HG03439 (cell line): ENCODE results near the gene UNC13A.

Experiments used
- ATAC-seq: cut with Tn5 transposase; IDR thresholded peaks from one replicate; pipeline ENCODE4 v1.9.1; 2021; ENCODE audit warnings: mild to moderate bottlenecking, moderate library complexity; ENCODE audit not compliant: unreplicated experiment

UNC13A gene

DNA sequence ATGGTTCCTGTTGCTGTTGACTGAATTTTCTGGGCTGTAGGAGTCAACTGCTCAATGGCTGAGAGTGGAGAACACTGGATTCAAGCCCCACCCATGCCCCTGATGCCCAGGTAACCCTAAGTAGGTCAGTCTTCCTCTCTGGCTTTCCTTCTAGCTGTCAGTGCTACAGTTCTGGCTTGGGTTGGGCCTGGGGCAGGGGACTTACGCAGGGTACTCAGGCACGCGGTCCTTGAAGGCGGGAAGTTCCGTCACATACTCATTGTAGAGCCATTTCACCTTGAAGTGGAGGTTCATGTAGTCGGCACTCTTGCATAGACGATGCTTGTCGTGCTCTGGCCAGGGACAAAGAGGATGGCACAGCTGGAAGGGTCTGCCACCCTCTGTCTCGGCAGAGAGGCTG is 55.6 kb downstream of the UNC13A start:
- no peak for ATAC-seq

DNA sequence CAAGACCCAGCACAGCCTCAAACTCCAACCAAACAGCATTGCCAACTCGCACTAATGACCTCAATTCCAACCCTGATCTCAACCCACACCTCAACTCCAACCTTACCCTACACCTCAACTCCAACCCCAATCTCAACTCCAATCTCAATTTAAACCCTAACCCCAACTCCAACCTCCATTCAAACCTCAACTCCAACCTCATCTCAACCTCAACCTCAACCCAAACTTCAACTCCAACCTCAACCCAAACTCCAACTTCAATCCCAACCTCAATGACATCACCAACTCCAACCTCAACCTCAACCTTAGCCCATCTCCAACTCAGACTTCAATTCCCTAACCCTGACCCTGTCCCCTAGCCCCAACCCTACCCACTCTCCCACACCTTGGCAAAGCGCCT is 58.4 kb downstream of the UNC13A start:
- no peak for ATAC-seq

DNA sequence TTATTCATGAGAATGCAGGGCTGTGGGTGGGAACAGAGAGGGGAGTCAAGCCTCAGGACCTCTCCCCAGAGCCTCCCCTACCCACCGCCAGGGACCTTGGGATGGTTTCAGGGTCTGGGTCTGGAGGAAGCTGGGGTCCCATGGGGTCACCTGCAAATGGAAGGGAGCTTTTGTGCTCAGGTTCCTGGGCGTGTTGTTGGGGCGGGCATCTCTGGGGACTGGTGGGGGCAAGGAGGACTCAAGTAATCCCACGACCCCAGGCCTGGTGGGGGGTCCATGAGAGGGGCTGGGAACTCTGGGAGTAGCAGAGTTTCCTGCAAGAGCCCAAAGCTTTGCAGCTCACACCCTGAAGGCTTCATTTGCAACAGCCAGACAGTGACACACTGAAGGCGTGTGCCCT is 60.2 kb downstream of the UNC13A start:
- ATAC-seq = no peak

DNA sequence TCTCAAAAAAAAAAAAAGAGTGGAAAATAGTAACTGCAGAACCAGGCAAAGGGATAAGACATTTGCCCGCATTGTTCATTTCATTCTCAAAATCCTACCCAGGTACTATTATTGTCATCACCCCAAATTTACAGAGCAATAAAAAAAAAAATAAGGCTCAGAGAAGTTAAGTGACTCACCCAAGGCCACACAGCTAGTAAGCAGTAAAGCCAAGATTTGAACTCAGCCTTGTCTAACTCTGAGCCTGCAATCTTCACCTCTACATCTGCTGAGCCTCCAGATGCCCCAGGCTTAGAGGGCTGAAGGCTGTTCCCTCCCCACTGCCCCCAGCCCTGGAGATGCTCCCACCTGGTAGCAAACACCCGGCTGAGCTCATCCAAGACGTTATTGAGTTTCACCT is 61.0 kb downstream of the UNC13A start:
- ATAC-seq = no peak

DNA sequence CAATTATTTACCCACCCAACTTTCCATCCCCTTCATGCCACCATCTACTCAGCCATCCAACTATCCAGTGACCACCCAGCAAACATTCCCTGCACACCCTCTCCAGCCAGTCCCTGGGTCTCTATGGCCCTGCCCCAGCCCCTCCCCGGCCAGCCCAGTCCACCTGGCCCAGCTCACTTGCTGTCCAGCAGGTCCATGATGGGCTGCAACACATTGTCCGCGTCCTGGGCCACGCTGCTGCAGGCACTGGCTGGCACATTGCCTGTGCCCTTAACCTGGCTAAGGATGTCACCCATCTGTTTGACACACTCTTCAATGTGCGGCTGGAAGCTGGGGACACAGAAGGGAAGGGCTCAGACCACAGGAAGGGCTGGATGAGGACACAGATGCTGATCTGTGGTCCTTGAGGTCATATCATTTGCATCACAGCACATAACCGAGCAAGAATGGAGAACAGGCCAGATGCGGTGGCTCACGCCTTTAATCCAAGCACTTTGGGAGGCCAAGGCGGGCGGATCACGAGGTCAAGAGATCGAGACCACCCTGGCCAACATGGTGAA is 61.6 kb downstream of the UNC13A start:
- ATAC-seq = no peak

DNA sequence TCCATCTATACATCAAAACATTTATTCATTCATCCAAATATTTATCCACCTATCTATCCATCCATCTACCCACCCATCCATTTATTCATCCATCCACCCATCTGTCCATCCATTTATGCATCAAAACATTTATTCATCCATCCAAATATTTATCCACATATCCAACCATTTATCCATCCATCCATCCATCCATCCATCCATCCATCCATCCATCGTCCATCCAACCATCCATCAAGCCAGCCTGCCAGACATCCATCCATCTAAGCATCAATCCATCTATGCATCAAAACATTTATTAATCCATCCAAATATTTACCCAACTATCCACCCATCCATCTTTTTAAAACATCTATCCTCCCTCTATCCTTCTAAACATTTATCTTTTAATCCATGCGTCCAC is 62.2 kb downstream of the UNC13A start:
- ATAC-seq = no peak

DNA sequence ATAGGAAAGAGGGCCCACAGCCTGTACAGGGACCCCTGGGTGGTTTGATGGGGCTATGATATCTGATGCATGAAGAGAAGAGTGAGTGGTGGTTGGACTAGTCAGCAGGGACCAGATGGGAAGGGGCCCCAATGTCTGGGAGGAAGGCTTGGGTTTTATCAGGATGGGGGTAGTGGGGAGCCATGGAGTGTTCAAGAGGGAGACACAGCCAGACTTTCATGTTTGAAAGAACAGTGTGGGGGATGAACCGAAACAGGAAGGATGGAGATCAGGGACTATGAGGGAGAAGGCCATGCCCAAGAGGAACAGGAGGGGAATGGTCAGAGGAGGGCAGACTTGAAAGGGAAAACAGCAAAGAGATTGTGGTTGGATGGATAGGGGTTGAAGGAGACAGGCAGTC is 63.1 kb downstream of the UNC13A start:
- no peak for ATAC-seq

DNA sequence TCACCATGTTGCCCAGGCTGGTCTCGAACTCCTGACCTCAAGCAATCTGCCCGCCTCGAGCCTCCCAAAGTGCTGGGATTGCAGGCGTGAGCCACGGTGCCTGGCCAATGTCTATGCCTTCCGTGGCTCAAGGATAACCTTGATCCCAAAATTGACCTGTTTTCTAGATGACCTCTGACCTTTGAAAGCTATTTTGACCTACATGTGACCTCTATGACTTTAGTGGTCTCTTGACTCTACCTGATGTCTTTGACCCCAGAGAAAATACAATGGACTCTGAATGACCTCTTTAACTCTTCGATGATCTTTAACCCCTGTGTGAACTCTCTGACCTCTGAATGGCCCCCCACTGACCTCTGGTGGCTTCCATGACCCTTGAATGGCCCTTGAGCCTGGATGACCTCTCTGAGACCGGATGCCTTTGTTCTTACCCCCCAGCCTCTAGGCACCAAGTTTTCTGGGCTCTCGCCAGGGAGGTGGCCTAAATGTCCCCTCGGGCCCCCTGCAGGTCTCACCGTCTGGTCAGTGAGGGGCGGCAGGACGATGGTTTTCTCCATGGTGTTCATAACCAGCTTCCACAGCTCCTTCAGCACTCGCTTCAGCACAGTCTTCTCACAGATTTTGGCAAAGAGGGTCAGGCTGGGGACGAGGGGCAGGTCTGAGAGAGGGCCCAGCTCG is 63.7 kb downstream of the UNC13A start:
- ATAC-seq = no peak

DNA sequence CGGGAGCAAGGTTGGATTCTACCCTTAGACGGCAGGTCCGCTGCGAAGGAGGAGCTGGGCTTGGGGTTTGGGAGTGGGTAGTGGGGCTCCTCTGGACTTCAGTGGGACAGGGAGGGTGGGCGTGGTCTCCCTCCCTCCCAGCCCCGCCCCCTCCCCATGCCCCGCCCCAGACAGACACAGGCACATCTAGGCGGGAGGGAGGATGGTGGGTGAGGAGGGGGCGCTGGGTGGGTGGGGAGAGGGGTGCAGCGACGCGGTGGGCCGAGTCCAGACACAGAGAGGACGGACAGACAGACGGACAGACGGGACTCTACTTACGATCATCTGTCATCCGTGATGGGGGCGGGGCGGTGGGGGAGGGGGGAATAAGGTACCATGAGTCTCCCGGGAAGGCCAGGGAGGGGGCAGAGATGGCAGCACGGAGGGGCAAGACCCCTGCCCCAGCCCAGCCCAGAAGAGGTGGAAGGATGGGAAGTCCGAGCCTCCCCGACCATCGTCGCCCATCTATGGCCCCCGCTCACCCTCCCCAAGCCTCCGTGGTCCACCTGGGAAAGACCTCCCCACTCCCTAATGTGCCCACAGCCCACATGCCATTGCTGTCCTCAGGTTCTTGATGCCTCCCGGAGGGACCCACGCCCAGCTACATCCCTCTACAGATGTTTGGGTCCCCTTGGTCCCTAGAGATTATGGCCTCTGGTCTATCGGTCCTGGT is 64.8 kb downstream of the UNC13A start:
- ATAC-seq = no peak

DNA sequence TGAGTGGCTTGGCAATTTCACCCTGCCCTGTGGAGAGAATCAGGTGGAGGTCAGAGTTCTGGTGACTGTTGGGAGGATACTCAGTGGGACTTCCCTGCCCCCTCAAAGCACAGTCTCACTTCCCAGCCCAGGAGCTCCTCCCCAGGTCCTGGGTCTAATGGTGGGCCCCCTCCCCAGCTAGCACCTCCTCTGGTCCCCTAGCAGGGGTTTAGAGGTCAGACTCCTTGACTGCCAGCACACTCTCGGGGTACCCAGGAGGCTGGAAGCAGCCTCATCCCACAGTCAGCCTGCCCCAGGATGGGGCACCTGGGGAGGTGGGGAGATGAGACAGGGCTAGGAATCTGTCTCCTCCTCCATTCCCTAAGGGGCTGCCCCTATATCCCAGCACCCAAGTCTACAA is 67.5 kb downstream of the UNC13A start:
- no peak for ATAC-seq

DNA sequence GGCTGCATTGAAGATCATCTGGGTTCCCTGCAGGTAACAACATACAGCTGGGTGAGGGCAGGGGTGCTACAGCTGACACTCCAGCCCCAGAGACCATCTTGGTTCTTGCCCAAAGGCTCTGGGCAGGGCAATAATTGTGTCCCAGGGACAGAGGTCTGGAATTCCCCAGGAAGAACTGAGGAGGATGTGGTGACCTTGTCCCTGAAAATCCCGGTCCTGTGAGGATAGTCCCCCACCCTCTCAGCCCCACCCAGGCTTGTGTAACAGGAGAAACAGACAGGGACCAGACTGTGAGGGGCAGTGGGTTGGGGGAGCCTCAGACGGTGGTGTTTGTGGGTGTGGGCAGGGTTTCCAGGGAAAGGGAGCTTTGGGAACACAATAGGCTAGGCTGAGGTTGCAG is 69.2 kb downstream of the UNC13A start:
- ATAC-seq = no peak

DNA sequence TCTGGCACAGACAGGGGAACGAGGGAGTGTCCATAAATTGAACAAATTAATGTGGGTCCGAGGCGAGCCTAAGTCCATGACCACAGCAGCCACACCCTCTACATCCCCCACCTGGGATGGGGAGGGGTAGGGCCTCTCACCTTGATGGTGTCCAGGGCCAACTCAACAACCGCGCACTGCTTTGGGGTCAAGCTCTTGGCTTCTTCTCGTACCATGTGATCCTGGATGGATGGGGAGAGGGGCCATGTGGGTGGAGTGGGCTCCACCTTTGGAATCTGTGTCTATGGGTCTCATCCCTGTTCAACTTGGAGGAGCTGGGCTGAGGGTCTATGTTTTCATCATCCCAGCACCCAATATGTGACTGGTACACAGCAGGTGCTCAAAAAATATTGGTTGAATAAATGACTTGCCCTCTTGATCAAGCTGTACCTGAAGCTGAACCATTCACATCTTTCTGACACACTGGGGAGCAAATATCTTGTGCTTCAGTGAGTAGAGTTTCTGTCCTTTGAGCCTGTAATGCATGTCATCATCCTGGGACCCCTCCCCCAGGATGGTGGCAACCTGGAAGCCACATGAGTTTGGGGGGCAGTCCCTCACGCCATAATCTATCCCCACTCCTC is 69.8 kb downstream of the UNC13A start:
- no peak for ATAC-seq

DNA sequence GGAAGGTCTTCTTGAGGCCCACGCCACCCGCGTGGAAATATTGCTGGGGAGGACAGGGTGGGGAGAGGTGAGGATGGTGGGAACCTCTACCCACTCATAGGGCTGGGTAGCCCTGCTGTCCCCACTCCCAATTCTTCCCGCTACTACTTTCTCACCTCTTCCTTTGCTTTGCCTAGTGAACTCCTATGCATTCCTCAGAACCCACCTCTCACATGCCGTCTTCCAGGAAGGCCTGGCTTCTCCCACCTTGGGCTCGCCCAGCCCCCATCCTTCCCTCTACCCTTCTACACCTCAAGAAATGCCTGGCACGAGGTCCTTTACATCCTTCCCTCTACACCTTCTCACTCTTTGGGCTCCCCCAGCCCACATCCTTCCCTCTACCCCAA is 70.4 kb downstream of the UNC13A start:
- no peak for ATAC-seq

DNA sequence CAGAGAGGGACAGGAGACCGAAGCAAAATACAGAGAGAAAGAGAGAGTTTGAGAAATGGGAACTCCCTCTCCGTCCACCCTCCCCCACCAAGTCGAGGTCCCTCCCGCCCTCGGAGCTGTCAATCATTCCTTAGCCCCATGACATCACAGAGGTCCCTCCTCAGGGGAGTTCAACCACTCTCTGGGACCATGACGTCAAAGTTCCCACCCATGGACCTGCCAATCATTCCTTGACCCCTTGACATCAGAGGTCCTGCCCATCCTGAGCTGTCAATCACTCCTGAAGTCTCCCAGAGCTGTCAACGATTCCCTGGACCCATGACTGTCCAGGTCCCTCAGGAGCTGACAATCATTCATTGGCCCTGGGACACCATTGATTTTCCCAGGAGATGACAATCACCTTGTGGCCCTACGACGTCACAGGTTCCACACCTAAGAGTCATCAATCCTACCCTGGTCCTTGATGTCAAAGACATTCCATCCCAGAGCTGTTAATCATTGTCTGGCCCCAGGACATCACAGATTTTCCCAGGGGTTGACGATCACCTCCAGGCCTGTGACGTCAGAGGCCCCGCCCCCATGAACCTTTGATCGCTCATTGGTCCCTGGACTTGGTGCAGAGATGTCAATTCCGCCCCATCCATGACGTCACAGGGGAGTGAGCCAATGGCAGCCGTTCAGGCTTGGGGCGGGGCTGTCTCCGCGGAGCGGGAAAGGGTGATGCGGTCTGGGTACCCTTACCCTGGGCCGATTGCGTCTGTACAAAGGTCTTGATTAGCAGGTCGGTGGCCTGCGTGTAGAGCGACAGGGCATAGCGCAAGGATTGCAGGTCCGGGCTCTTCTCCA is 71.0 kb downstream of the UNC13A start:
- ATAC-seq = no peak

DNA sequence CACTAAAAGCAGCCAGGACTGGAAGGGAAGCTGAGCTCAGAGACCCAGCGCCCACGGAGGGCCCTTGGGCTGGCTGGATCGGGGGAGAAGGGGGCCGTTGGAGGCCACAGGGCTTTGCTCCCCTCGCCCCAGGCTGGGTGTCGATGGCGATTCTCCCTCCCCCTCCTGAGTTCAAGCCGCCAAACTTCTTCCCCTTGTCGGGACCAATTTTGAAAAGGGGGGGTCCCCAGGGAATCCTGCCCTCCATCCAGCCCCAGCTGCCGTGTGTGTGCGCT is 71.5 kb downstream of the UNC13A start:
- ATAC-seq = no peak

DNA sequence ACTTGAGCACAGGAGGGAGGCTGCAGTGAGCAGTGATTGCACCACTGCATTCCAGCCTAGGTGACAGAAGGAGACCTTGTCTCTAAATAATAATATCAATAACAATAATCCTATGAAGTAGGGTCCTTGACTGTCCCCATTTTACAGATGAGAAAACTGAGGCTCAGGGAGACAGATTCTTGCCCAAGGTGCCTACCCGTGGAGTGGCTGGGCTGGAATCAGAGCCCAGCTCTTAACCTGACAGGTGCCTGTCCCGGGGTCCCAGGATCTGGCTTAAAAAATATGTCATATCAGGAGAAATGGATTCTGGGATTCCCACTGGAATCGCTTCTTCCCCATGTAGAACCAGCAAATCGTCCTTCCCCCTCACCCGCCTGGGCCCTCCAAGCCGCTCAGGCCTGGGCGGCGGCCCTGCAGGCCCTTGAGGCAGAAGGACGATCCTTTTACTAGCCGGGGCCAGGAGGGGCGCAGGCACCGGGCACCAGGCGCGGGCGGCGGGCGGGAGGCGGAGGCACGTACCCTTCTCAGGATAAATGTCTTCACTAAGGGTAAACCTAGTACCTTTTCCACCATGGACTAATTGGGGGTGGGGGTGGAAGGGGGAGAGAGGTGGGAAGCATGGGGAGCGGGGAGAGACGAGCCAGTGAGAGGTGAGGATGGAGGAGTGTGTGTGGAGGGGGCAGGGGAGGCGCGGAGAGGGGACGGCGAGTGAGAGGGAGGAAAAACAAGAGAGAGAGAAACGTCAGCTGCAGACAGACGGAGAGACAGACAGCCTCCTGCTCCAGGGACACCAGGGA is 72.1 kb downstream of the UNC13A start:
- no peak for ATAC-seq

DNA sequence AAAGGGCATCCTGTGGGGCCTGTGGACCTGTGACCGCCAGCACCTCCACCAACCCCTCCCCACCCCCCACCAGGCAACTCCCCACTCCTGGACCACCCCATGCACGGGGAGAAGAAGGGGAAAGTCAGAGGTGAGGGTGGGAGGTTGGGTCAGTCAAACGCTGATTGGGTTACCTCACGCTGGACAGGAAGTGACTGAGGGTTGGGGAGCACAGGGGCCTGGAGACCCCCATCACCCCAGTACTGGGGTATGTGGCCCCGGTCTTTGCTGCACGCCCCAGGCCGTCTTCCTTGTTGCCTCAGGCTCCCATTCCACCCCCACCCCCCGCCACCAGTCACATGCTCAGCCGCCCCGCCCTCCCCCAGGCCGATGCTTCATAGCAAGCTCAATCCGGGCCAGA is 73.7 kb downstream of the UNC13A start:
- no peak for ATAC-seq

DNA sequence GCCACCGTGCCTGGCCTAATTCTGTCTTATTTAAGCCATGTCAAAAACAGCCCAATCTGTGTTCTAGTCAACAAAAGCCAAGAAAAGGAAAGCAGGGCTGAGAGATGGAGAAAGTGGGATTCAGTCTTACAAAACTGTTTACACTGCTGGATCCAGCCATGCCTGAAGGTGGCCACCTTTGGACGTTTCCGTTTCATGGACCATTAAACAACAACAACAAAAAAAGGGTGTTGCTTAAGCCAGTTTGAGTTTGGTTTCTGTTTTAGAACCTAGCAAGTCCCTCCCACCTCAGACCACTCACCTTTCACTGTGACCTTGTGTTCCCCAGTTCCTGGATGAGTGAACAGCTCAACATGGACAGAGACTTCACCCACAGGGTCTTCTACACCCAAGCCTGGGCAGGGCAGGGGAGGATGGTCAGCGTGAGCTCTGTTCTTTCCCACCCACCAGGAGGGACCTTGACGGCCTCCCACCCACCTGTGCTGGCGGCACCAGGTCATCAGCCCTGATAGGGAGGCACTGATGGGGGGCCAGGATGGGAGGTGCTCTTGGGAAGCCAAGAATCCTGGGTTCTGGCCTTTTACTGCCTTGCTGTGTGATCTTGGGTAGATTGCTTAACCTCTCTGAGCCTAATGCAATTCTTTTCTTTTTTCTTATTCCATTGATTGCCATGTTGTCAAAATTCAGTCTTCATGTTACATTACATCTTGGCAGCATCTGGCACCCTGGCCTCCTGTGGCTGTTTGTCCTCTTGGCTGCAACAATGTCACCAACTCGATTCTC is 76.5 kb downstream of the UNC13A start:
- ATAC-seq = no peak

DNA sequence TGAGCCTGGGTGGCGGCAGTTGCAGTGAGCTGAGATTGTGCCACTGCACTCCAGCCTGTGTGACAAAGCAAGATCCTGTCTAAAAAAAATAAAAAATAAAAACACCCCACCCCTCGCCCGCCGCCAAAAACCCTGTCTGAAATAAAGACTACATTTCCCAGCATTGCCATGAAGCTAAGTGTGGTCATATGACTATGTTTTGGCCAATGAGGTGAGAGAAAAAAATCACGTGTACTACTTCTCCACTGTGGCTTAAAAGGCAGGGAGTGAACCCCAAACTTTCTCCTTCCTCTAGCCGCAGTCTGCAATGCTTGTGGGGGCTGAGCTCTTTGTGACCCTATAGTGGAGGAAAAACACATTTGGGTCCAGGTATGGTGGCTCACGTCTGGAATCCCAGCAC is 77.8 kb downstream of the UNC13A start:
- no peak for ATAC-seq

DNA sequence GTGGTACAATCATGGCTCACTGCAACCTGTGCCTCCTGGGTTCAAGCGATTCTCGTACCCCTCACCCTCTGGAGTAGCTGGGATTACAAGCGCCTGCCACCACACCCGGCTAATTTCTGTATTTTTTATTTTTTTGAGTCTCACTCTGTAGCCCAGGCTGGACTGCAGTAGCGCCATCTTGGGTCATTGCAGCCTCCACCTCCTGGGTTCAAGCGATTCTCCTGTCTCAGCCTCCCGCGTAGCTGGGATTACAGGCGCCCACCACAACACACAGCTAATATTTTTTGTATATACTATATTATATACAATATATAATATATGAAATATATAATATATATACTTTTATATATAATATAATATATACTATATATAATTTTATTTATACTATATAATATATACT is 80.2 kb downstream of the UNC13A start:
- no peak for ATAC-seq
